ENCODE results near the gene EHBP1L1.

GRCh38 chr11:65553301-65554001 lies 22.4 kb upstream of the EHBP1L1 start:
- TF ChIP-seq CTCF (IDR thresholded peaks at IDR 0.05; ENCODE audit: borderline replicate concordance, extremely low read depth, low read length, poor library complexity, severe bottlenecking) = no peak
- no peak for TF ChIP-seq EZH2 (IDR thresholded peaks at IDR 0.05; ENCODE audit: borderline replicate concordance, low read depth, low read length, severe bottlenecking)

Measured in DND-41 (cell line).